Activated CD4-positive, alpha-beta T cell treated with anti-CD3 and anti-CD28 coated beads, Interleukin-2, amount 10 ng/mL, durations not matched to agents 7 days and 5 days (primary cell): ENCODE results near the gene TMEM207. TPM values are rescaled to one million over a fixed set of nuclear protein-coding genes. Genes with fewer than 3 reads are reported as not detected.

Experiments used
- CTCF ChIA-PET: fragments of 350-600 bp; sonication (Branson Sonifier 250); formaldehyde crosslinking; loops from one replicate; lab custom pipeline; 2021; ENCODE audit warnings: antibody characterized with exemption; lab: Charles Lee
- POLR2A ChIA-PET: fragments of 350-600 bp; sonication (Branson Sonifier 250); formaldehyde crosslinking; loops from one replicate; lab custom pipeline; 2021; ENCODE audit warnings: antibody characterized with exemption; lab: Charles Lee
- DNase-seq: peaks from one replicate; pipeline ENCODE4 v3.0.0-alpha.2; 2020
- H3K27ac Mint-ChIP-seq: one replicate; pipeline ENCODE4 v1.8.0; 2021; ENCODE audit warnings: mild to moderate bottlenecking, moderate library complexity, mixed read lengths
- H3K27me3 Mint-ChIP-seq: one replicate; pipeline ENCODE4 v1.8.0; 2021; ENCODE audit warnings: mixed read lengths
- H3K36me3 Mint-ChIP-seq: one replicate; pipeline ENCODE4 v1.8.0; 2021; ENCODE audit warnings: low read depth, mixed read lengths
- H3K4me1 Mint-ChIP-seq: one replicate; pipeline ENCODE4 v1.8.0; 2021; ENCODE audit warnings: mixed read lengths
- H3K4me3 Mint-ChIP-seq: one replicate; pipeline ENCODE4 v1.8.0; 2021; ENCODE audit warnings: mild to moderate bottlenecking, moderate library complexity, mixed read lengths
- H3K9me3 Mint-ChIP-seq: one replicate; pipeline ENCODE4 v1.8.0; 2021; ENCODE audit warnings: mixed read lengths
- total RNA-seq, 2 experiments: library from RNA; stranded (reverse); gene quantifications; one replicate each; pipeline ENCODE4 v1.2.3, GENCODE V29; 2021

TMEM207 gene
- total RNA-seq, 2 experiments from 2014 or later = not detected

- ChIA-PET CTCF (interaction anchor here (0.7 kb wide), 1 partner anchor 1226 kb away, joined by 3 read pairs; no protein-coding TSS in a partner anchor), POLR2A (no interaction called here)
- no peaks in the 10 kb centered on the region for H3K4me1 Mint-ChIP-seq
- no peak for DNase-seq
- no peaks in the 10 kb centered on the region for H3K36me3 Mint-ChIP-seq
- no peaks in the 10 kb centered on the region for H3K9me3 Mint-ChIP-seq
- peaks cover 24% of the 10 kb centered on the region for H3K27me3 Mint-ChIP-seq
- H3K4me3 Mint-ChIP-seq = no peak overlapping the region
- no peak overlapping the region for H3K27ac Mint-ChIP-seq
These were observed 13.4 kb downstream of the TMEM207 start for GRCh38 chr3:190436331-190436730.

GRCh38 chr3:190435618-190436017 lies 14.1 kb downstream of the TMEM207 start:
- ChIA-PET CTCF (interaction anchor here (0.7 kb wide), 1 partner anchor 1225 kb away, joined by 3 read pairs; no protein-coding TSS in a partner anchor), POLR2A (no interaction called here)
- Mint-ChIP-seq H3K9me3 (no peaks in the 10 kb centered on the region), H3K4me3 (no peak overlapping the region), H3K27me3 (peaks cover 24% of the 10 kb centered on the region), H3K4me1 (no peaks in the 10 kb centered on the region), H3K36me3 (no peaks in the 10 kb centered on the region), H3K27ac (no peak overlapping the region)
- no peak for DNase-seq

GRCh38 chr3:190433626-190434025 lies 16.1 kb downstream of the TMEM207 start:
- DNase-seq = no peak
- POLR2A ChIA-PET = no interaction called here
- Mint-ChIP-seq H3K27ac (no peak overlapping the region), H3K36me3 (no peaks in the 10 kb centered on the region), H3K27me3 (peaks cover 21% of the 10 kb centered on the region), H3K4me3 (no peak overlapping the region), H3K4me1 (no peaks in the 10 kb centered on the region), H3K9me3 (no peaks in the 10 kb centered on the region)
- CTCF ChIA-PET = no interaction called here

- no peak overlapping the region for H3K4me3 Mint-ChIP-seq
- CTCF ChIA-PET = no interaction called here
- H3K27ac Mint-ChIP-seq = no peak overlapping the region
- DNase-seq = no peak
- H3K9me3 Mint-ChIP-seq = no peaks in the 10 kb centered on the region
- no peaks in the 10 kb centered on the region for H3K36me3 Mint-ChIP-seq
- H3K4me1 Mint-ChIP-seq = no peaks in the 10 kb centered on the region
- POLR2A ChIA-PET = no interaction called here
- peaks cover 20% of the 10 kb centered on the region for H3K27me3 Mint-ChIP-seq
These were observed 17.5 kb downstream of the TMEM207 start for GRCh38 chr3:190432216-190432615.

- Mint-ChIP-seq H3K36me3 (no peaks in the 10 kb centered on the region), H3K4me1 (no peaks in the 10 kb centered on the region), H3K9me3 (no peaks in the 10 kb centered on the region), H3K4me3 (no peak overlapping the region), H3K27ac (no peak overlapping the region), H3K27me3 (peaks cover 11% of the 10 kb centered on the region)
- DNase-seq = no peak
- ChIA-PET CTCF (no interaction called here), POLR2A (no interaction called here)
These were observed 18.8 kb downstream of the TMEM207 start for GRCh38 chr3:190430906-190431305.

- no peak for DNase-seq
- H3K27me3 Mint-ChIP-seq = peaks cover 11% of the 10 kb centered on the region
- no peaks in the 10 kb centered on the region for H3K4me1 Mint-ChIP-seq
- H3K9me3 Mint-ChIP-seq = no peaks in the 10 kb centered on the region
- no peaks in the 10 kb centered on the region for H3K36me3 Mint-ChIP-seq
- POLR2A ChIA-PET = no interaction called here
- no peak overlapping the region for H3K4me3 Mint-ChIP-seq
- no peak overlapping the region for H3K27ac Mint-ChIP-seq
- CTCF ChIA-PET = no interaction called here
These were observed 20.0 kb downstream of the TMEM207 start for GRCh38 chr3:190429681-190430080.

- Mint-ChIP-seq H3K27ac (no peak overlapping the region), H3K9me3 (no peaks in the 10 kb centered on the region), H3K27me3 (no peaks in the 10 kb centered on the region), H3K4me1 (peaks cover 4% of the 10 kb centered on the region), H3K4me3 (no peak overlapping the region), H3K36me3 (no peaks in the 10 kb centered on the region)
- ChIA-PET CTCF (no interaction called here), POLR2A (no interaction called here)
- no peak for DNase-seq
These were observed 22.7 kb downstream of the TMEM207 start for GRCh38 chr3:190426806-190427507.

- peaks cover 4% of the 10 kb centered on the region for H3K4me1 Mint-ChIP-seq
- POLR2A ChIA-PET = no interaction called here
These were observed 23.9 kb downstream of the TMEM207 start for GRCh38 chr3:190425833-190426232.

GRCh38 chr3:190424478-190425439 lies 24.9 kb downstream of the TMEM207 start:
- Mint-ChIP-seq H3K27ac (no peak overlapping the region), H3K36me3 (no peaks in the 10 kb centered on the region), H3K27me3 (no peaks in the 10 kb centered on the region), H3K4me1 (peaks cover 4% of the 10 kb centered on the region), H3K4me3 (no peak overlapping the region), H3K9me3 (no peaks in the 10 kb centered on the region)
- CTCF ChIA-PET = interaction anchor here (1.8 kb wide), 1 partner anchor 463 kb away, joined by 4 read pairs; no protein-coding TSS in a partner anchor
- DNase-seq = peak; percentile 30
- POLR2A ChIA-PET = interaction anchor here (0.6 to 0.7 kb wide), 2 partner anchors 200 to 831 kb away, joined by 3 to 4 read pairs; no protein-coding TSS in a partner anchor

More at GRCh38 chr3:190425833-190426232, 23.9 kb downstream of the TMEM207 start:
- Mint-ChIP-seq H3K27me3 (no peaks in the 10 kb centered on the region), H3K27ac (no peak overlapping the region), H3K36me3 (no peaks in the 10 kb centered on the region), H3K9me3 (no peaks in the 10 kb centered on the region), H3K4me3 (no peak overlapping the region)
- no peak for DNase-seq
- CTCF ChIA-PET = no interaction called here

GRCh38 chr3:190424108-190424477 lies 25.6 kb downstream of the TMEM207 start:
- no peaks in the 10 kb centered on the region for H3K9me3 Mint-ChIP-seq
- H3K27ac Mint-ChIP-seq = no peak overlapping the region
- no peak overlapping the region for H3K4me3 Mint-ChIP-seq
- peaks cover 4% of the 10 kb centered on the region for H3K4me1 Mint-ChIP-seq
- no peak for DNase-seq
- no peaks in the 10 kb centered on the region for H3K27me3 Mint-ChIP-seq
- ChIA-PET POLR2A (interaction anchor here (0.7 kb wide), 1 partner anchor 200 kb away, joined by 3 read pairs; no protein-coding TSS in a partner anchor), CTCF (interaction anchor here (1.8 kb wide), 1 partner anchor 463 kb away, joined by 4 read pairs; no protein-coding TSS in a partner anchor)
- H3K36me3 Mint-ChIP-seq = no peaks in the 10 kb centered on the region

GRCh38 chr3:190414297-190414696 lies 35.4 kb downstream of the TMEM207 start:
- Mint-ChIP-seq H3K27ac (no peak overlapping the region), H3K9me3 (peaks cover 3% of the 10 kb centered on the region), H3K27me3 (peaks cover 3% of the 10 kb centered on the region), H3K36me3 (no peaks in the 10 kb centered on the region), H3K4me3 (no peak overlapping the region), H3K4me1 (no peaks in the 10 kb centered on the region)
- CTCF ChIA-PET = interaction anchor here (1.2 to 1.9 kb wide), 2 partner anchors 15 to 254 kb away, joined by 3 to 5 read pairs; no protein-coding TSS in a partner anchor
- POLR2A ChIA-PET = no interaction called here
- DNase-seq = no peak

GRCh38 chr3:190404715-190405114 lies 45.0 kb downstream of the TMEM207 start:
- Mint-ChIP-seq H3K27me3 (no peaks in the 10 kb centered on the region), H3K27ac (no peak overlapping the region), H3K36me3 (no peaks in the 10 kb centered on the region), H3K9me3 (no peaks in the 10 kb centered on the region), H3K4me1 (no peaks in the 10 kb centered on the region), H3K4me3 (no peak overlapping the region)
- ChIA-PET POLR2A (no interaction called here), CTCF (no interaction called here)
- DNase-seq = no peak

GRCh38 chr3:190401963-190402362 lies 47.7 kb downstream of the TMEM207 start:
- Mint-ChIP-seq H3K4me3 (no peak overlapping the region), H3K36me3 (no peaks in the 10 kb centered on the region), H3K27ac (no peak overlapping the region), H3K27me3 (no peaks in the 10 kb centered on the region), H3K4me1 (no peaks in the 10 kb centered on the region), H3K9me3 (no peaks in the 10 kb centered on the region)
- CTCF ChIA-PET = interaction anchor here (0.8 kb wide), 1 partner anchor 37 kb away, joined by 3 read pairs; no protein-coding TSS in a partner anchor
- POLR2A ChIA-PET = no interaction called here
- no peak for DNase-seq
